ENCODE measurements around the gene STXBP2. TPM values are rescaled to one million over a fixed set of nuclear protein-coding genes. Genes with fewer than 3 reads are reported as not detected.

STXBP2 gene
- total and polyA plus RNA-seq, 4 donors: 11.4 to 35.4 (median 28.8) TPM

DNA sequence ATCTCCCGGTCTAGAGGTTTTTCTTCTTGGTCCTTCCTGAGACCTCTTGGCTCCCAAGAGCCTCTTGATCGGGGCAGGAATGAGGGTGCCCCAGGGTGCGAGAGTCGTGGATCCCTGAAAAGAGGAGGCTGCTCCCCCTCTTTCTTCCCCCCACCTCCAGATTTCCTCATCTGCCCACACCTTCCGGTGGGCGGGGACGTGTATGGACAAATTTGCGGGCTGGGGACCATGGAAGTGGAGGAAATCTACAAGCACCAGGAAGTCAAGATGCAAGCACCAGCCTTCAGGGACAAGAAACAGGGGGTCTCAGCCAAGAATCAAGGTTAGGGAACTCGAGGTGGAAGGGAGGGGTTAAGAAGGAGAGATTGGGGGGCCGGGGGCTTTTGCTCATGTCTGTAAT lies 39.9 kb downstream of the STXBP2 start, which contains the start of gene MCEMP1:
MCEMP1 (plus strand) TSS at position 237 of the 400 bp plus-strand sequence; CDS start at position 268, 31 bp downstream.
- Histone ChIP-seq H3K4me3 (ENCODE audit: low read length in 2 of 2) (no peak within 1 kb of the TSS), H3K36me3 (ENCODE audit: control insufficient read depth in 1 of 2, insufficient read depth in 2 of 2, low read length in 1 of 2) (no peaks in the 10 kb centered on the region), H3K4me1 (ENCODE audit: control insufficient read depth in 1 of 2, insufficient read depth in 2 of 2, low read length in 2 of 2) (no peaks in the 10 kb centered on the region), H3K27me3 (ENCODE audit: control insufficient read depth in 1 of 2, insufficient read depth in 2 of 2, low read length in 1 of 2) (no peaks in the 10 kb centered on the region), H3K27ac (ENCODE audit: low read depth in 1 of 2, low read length in 2 of 2) (no peak within 1 kb of the TSS), H3K9me3 (ENCODE audit: control insufficient read depth, low read length) (no peaks in the 10 kb centered on the region)
- WGBS, 2 donors: 51 to 52% methylated on average over 10 of the region's 10 CpGs
- DNase-seq (no peak), ATAC-seq (ENCODE audit: low FRiP score) (no peak)
- intact Hi-C loops (cut with DNase I): loop anchor here in 1 of 2 donors (5.0 kb wide), 1 partner anchor 325 kb away; no protein-coding TSS in a partner anchor

- Histone ChIP-seq H3K27me3 (ENCODE audit: control insufficient read depth in 1 of 2, insufficient read depth in 2 of 2, low read length in 1 of 2) (no peaks in the 10 kb centered on the region), H3K9me3 (ENCODE audit: control insufficient read depth, low read length) (no peaks in the 10 kb centered on the region), H3K27ac (ENCODE audit: low read depth in 1 of 2, low read length in 2 of 2) (no peak overlapping the region), H3K4me1 (ENCODE audit: control insufficient read depth in 1 of 2, insufficient read depth in 2 of 2, low read length in 2 of 2) (no peaks in the 10 kb centered on the region), H3K4me3 (ENCODE audit: low read length in 2 of 2) (no peak overlapping the region), H3K36me3 (ENCODE audit: control insufficient read depth in 1 of 2, insufficient read depth in 2 of 2, low read length in 1 of 2) (no peaks in the 10 kb centered on the region)
- ATAC-seq (ENCODE audit: low FRiP score) (no peak), DNase-seq (no peak)
- WGBS, 2 donors: 46 to 49% methylated on average over 12 of the region's 12 CpGs
- intact Hi-C loops (cut with DNase I): loop anchor here in 1 of 2 donors (2.0 to 5.0 kb wide), 2 partner anchors 27 to 325 kb away; no protein-coding TSS in a partner anchor
Measured at GRCh38 chr19:7677669-7678311, 40.9 kb downstream of the STXBP2 start.

DNA sequence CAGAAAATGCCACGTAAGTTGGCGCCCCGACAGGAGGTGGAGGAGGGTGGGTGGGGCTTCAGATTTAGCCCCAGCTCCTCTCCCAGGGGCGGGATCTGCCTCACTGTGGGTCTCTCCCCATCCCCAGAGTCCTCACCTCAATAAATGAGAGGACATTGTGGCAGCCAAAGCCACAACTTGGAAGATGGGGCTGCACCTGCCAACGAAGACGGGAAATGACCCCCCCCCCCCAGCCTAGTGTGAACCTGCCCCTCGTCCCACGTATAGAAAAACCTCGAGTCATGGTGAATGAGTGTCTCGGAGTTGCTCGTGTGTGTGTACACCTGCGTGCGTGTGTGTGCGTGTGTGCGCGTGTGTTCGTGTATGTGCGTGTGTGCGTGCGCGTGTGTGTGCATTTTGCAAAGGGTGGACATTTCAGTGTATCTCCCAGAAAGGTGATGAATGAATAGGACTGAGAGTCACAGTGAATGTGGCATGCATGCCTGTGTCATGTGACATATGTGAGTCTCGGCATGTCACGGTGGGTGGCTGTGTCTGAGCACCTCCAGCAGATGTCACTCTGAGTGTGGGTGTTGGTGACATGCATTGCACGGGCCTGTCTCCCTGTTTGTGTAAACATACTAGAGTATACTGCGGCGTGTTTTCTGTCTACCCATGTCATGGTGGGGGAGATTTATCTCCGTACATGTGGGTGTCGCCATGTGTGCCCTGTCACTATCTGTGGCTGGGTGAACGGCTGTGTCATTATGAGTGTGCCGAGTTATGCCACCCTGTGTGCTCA lies 42.3 kb downstream of the STXBP2 start:
- intact Hi-C loops (cut with DNase I): loop anchor here in 1 of 2 donors (2.0 to 5.0 kb wide), 2 partner anchors 28 to 327 kb away; no protein-coding TSS in a partner anchor
- Histone ChIP-seq H3K27ac (ENCODE audit: low read depth in 1 of 2, low read length in 2 of 2) (no peak overlapping the region), H3K27me3 (ENCODE audit: control insufficient read depth in 1 of 2, insufficient read depth in 2 of 2, low read length in 1 of 2) (no peaks in the 10 kb centered on the region), H3K4me1 (ENCODE audit: control insufficient read depth in 1 of 2, insufficient read depth in 2 of 2, low read length in 2 of 2) (no peaks in the 10 kb centered on the region), H3K4me3 (ENCODE audit: low read length in 2 of 2) (no peak overlapping the region), H3K36me3 (ENCODE audit: control insufficient read depth in 1 of 2, insufficient read depth in 2 of 2, low read length in 1 of 2) (no peaks in the 10 kb centered on the region), H3K9me3 (ENCODE audit: control insufficient read depth, low read length) (no peaks in the 10 kb centered on the region)
- 52 to 53% methylated on average over 30 of the region's 30 CpGs for WGBS, 2 donors
- ATAC-seq (ENCODE audit: low FRiP score) (no peak), DNase-seq (peak in 1 of 2 donors; percentile 55)

- Histone ChIP-seq H3K9me3 (ENCODE audit: control insufficient read depth, low read length) (no peaks in the 10 kb centered on the region), H3K27ac (ENCODE audit: low read depth in 1 of 2, low read length in 2 of 2) (no peak overlapping the region), H3K4me1 (ENCODE audit: control insufficient read depth in 1 of 2, insufficient read depth in 2 of 2, low read length in 2 of 2) (no peaks in the 10 kb centered on the region), H3K36me3 (ENCODE audit: control insufficient read depth in 1 of 2, insufficient read depth in 2 of 2, low read length in 1 of 2) (no peaks in the 10 kb centered on the region), H3K4me3 (ENCODE audit: low read length in 2 of 2) (no peak overlapping the region), H3K27me3 (ENCODE audit: control insufficient read depth in 1 of 2, insufficient read depth in 2 of 2, low read length in 1 of 2) (no peaks in the 10 kb centered on the region)
- DNase-seq (no peak), ATAC-seq (ENCODE audit: low FRiP score) (no peak)
- 48 to 50% methylated on average over 22 of the region's 22 CpGs for WGBS, 2 donors
- intact Hi-C loops (cut with DNase I): loop anchor here (1.0 to 10.0 kb wide), 8 partner anchors 28 to 328 kb away; partner anchors contain the start of genes PET100 (in 1 of the 2) and XAB2 (in 1 of the 2)
Measured at GRCh38 chr19:7679771-7680605, 43.1 kb downstream of the STXBP2 start.

DNA sequence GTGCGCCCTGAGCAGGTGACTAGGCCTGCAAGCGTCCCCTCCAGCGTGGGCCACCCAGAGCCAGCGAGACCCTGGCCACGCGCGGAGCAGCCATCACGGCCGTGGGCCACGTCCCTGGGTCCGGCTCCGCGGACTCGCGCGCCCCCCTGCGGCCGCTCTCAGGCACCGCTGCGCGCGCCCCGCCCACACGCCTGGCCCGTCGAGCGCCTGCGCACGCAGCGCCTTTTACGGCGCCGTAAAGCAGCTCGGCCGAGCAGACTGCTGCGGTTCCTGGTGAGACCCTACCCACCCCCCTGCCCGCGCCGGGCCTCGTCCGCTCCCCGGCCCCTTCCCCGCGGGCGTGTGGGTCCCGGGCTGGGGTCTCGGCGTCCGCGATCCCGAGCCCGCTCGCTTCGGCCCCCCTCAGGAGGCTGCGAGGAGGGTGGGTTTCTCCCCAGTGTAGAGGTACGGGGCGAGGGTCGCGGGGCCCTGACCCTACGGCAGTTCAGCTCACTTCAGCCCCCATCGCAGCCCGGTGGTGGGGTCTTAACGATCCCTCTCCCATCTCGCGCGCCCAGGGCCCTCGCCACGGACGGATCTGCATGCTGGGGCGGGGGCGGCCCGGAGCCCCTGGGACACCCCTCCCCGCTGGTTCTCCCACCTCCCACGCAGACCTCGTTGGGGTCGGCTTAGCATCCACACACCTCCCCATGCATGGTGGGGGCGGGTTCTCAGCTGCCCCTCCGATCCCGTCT lies 43.9 kb downstream of the STXBP2 start, which contains the start of gene TRAPPC5:
TRAPPC5 (plus strand) TSS at position 228 of the 734 bp plus-strand sequence. CDS start 1,421 bp downstream, outside the sequence.
- DNase-seq: peak; percentile 90 to 96
- peak within 1 kb of the TSS; percentile 82 to 95 for H3K4me3 ChIP-seq (ENCODE audit: low read length in 2 of 2)
- WGBS, 2 donors: 0% methylated on average over 59 to 79 of the region's 79 CpGs
- no peaks in the 10 kb centered on the region for H3K9me3 ChIP-seq (ENCODE audit: control insufficient read depth, low read length)
- H3K27ac ChIP-seq (ENCODE audit: low read depth in 1 of 2, low read length in 2 of 2): no peak within 1 kb of the TSS
- intact Hi-C loops (cut with DNase I): loop anchor here (1.0 to 10.0 kb wide), 6 partner anchors 28 to 326 kb away; partner anchors contain the start of genes PET100 (in 1 of the 2) and XAB2 (in 1 of the 2)
- ATAC-seq (ENCODE audit: low FRiP score): peak; percentile 96
- H3K36me3 ChIP-seq (ENCODE audit: control insufficient read depth in 1 of 2, insufficient read depth in 2 of 2, low read length in 1 of 2): no peaks in the 10 kb centered on the region
- no peaks in the 10 kb centered on the region for H3K27me3 ChIP-seq (ENCODE audit: control insufficient read depth in 1 of 2, insufficient read depth in 2 of 2, low read length in 1 of 2)
- H3K4me1 ChIP-seq (ENCODE audit: control insufficient read depth in 1 of 2, insufficient read depth in 2 of 2, low read length in 2 of 2): no peaks in the 10 kb centered on the region

- Histone ChIP-seq H3K27ac (ENCODE audit: low read depth in 1 of 2, low read length in 2 of 2) (no peak overlapping the region), H3K27me3 (ENCODE audit: control insufficient read depth in 1 of 2, insufficient read depth in 2 of 2, low read length in 1 of 2) (no peaks in the 10 kb centered on the region), H3K4me3 (ENCODE audit: low read length in 2 of 2) (peak overlapping the region; percentile 82 to 95), H3K36me3 (ENCODE audit: control insufficient read depth in 1 of 2, insufficient read depth in 2 of 2, low read length in 1 of 2) (no peaks in the 10 kb centered on the region), H3K4me1 (ENCODE audit: control insufficient read depth in 1 of 2, insufficient read depth in 2 of 2, low read length in 2 of 2) (no peaks in the 10 kb centered on the region), H3K9me3 (ENCODE audit: control insufficient read depth, low read length) (no peaks in the 10 kb centered on the region)
- intact Hi-C loops (cut with DNase I): loop anchor here (2.0 to 10.0 kb wide), 5 partner anchors 53 to 327 kb away; partner anchors contain the start of genes PET100 (in 1 of the 2) and XAB2 (in 1 of the 2)
- 3% methylated on average over 41 to 43 of the region's 43 CpGs for WGBS, 2 donors
- DNase-seq: peak; percentile 88
- ATAC-seq (ENCODE audit: low FRiP score): peak; percentile 76
Measured at GRCh38 chr19:7681340-7682174, 44.6 kb downstream of the STXBP2 start.

DNA sequence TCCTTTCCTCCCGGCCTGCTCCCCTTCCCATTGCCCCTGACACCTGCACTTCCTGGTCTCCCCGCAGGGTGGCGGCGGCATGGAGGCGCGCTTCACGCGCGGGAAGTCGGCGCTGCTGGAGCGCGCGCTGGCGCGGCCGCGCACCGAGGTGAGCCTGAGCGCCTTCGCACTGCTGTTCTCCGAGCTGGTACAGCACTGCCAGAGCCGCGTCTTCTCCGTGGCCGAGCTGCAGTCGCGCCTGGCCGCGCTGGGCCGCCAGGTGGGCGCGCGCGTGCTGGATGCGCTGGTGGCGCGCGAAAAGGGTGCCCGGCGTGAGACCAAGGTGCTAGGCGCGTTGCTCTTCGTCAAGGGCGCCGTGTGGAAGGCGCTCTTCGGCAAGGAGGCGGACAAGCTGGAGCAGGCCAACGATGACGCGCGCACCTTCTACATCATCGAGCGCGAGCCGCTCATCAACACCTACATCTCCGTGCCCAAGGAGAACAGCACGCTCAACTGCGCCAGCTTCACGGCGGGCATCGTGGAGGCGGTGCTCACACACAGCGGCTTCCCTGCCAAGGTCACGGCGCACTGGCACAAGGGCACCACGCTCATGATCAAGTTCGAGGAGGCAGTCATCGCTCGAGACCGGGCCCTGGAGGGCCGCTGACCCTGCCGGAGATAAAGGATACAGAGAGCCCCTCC lies 45.4 kb downstream of the STXBP2 start:
- 67 to 74% methylated on average over 74 of the region's 74 CpGs for WGBS, 2 donors
- ATAC-seq (ENCODE audit: low FRiP score): no peak
- DNase-seq: no peak
- Histone ChIP-seq H3K4me1 (ENCODE audit: control insufficient read depth in 1 of 2, insufficient read depth in 2 of 2, low read length in 2 of 2) (no peaks in the 10 kb centered on the region), H3K27me3 (ENCODE audit: control insufficient read depth in 1 of 2, insufficient read depth in 2 of 2, low read length in 1 of 2) (no peaks in the 10 kb centered on the region), H3K36me3 (ENCODE audit: control insufficient read depth in 1 of 2, insufficient read depth in 2 of 2, low read length in 1 of 2) (no peaks in the 10 kb centered on the region), H3K9me3 (ENCODE audit: control insufficient read depth, low read length) (no peaks in the 10 kb centered on the region), H3K4me3 (ENCODE audit: low read length in 2 of 2) (no peak overlapping the region), H3K27ac (ENCODE audit: low read depth in 1 of 2, low read length in 2 of 2) (no peak overlapping the region)
- intact Hi-C loops (cut with DNase I): loop anchor here (5.0 to 10.0 kb wide), 3 partner anchors 112 to 128 kb away; no protein-coding TSS in a partner anchor

Measured in aorta (tissue), 5 donors.